Hepatocyte (in vitro differentiated cells): ENCODE results near the gene RUNX3. TPM values are rescaled to one million over a fixed set of nuclear protein-coding genes. Genes with fewer than 3 reads are reported as not detected.

ENCODE experiments used
- DNase-seq: peaks from one replicate; pipeline ENCODE4 v3.0.0-alpha.2; 2016; ENCODE audit warnings: low spot score
- H2AFZ ChIP-seq: fragments of 200-600 bp; sonication (generic); 2 replicates; pipeline ENCODE4 v1.6.0; 2016; ENCODE audit warnings: antibody characterized with exemption, mild to moderate bottlenecking
- H3K27ac ChIP-seq: fragments of 200-600 bp; sonication (generic); 2 replicates; pipeline ENCODE4 v1.5.1; 2016; ENCODE audit warnings: mild to moderate bottlenecking
- H3K27me3 ChIP-seq: fragments of 200-600 bp; sonication (generic); 2 replicates; pipeline ENCODE4 v1.6.1; 2016
- H3K36me3 ChIP-seq: fragments of 200-600 bp; sonication (generic); replicated peaks from 2 replicates; pipeline ENCODE4 v1.5.1; 2016; ENCODE audit warnings: low read depth; ENCODE audit not compliant: insufficient read depth
- H3K4me1 ChIP-seq: fragments of 200-600 bp; sonication (generic); 2 replicates; pipeline ENCODE4 v1.5.1; 2016; ENCODE audit warnings: mild to moderate bottlenecking, moderate library complexity; ENCODE audit not compliant: insufficient read depth
- H3K4me2 ChIP-seq: fragments of 200-600 bp; sonication (generic); 2 replicates; pipeline ENCODE4 v1.6.0; 2016
- H3K4me3 ChIP-seq: fragments of 200-600 bp; sonication (generic); 2 replicates; pipeline ENCODE4 v1.5.1; 2016; ENCODE audit warnings: mild to moderate bottlenecking
- H3K79me2 ChIP-seq: fragments of 200-600 bp; sonication (generic); 2 replicates; pipeline ENCODE4 v1.6.0; 2017; ENCODE audit warnings: mild to moderate bottlenecking
- H3K9me2 ChIP-seq: fragments of 200-600 bp; sonication (generic); replicated peaks from 2 replicates; pipeline ENCODE4 v1.6.0; 2017; ENCODE audit warnings: mild to moderate bottlenecking; ENCODE audit not compliant: insufficient read depth
- H3K9me3 ChIP-seq: fragments of 200-600 bp; sonication (generic); 2 replicates; pipeline ENCODE4 v1.5.1; 2016; ENCODE audit warnings: low read depth, mild to moderate bottlenecking
- H4K20me1 ChIP-seq: fragments of 200-600 bp; sonication (generic); 2 replicates; pipeline ENCODE4 v1.6.0; 2016; ENCODE audit warnings: mild to moderate bottlenecking; ENCODE audit not compliant: insufficient read depth, poor library complexity, severe bottlenecking
- CTCF ChIP-seq: fragments of 200-600 bp; sonication (generic); IDR thresholded peaks from 2 replicates; pipeline ENCODE4 v1.5.1; 2016; ENCODE audit warnings: antibody characterized with exemption, mild to moderate bottlenecking; ENCODE audit not compliant: poor library complexity
- EZH2 ChIP-seq: fragments of 200-600 bp; sonication (generic); IDR thresholded peaks from 2 replicates; pipeline ENCODE4 v1.6.1; 2016; ENCODE audit warnings: antibody characterized with exemption, mild to moderate bottlenecking, borderline replicate concordance
- EZH2phosphoT487 ChIP-seq: fragments of 200-600 bp; sonication (generic); IDR thresholded peaks from one replicate; pipeline ENCODE4 v1.6.1; 2018; ENCODE audit warnings: antibody characterized with exemption, mild to moderate bottlenecking, low read depth, moderate library complexity; ENCODE audit not compliant: unreplicated experiment, severe bottlenecking
- WGBS: methylation state at CpG from one replicate; pipeline ENCODE4 v1.1.6; 2016; ENCODE audit warnings: low lambda C conversion rate; ENCODE audit errors: missing lambda C conversion rate; 5-methylcytosine and 5-hydroxymethylcytosine counted together
- polyA plus RNA-seq: library from polyadenylated mRNA; unstranded; fragments of >200 nt; fragmentation: Nextera tagmentation; extraction: Ambion mirVana; gene quantifications from 2 replicates; pipeline ENCODE4 v1.2.1, GENCODE V29; 2016
- total RNA-seq: library from RNA; depleted of rRNA; stranded (reverse); fragments of >200 nt; gene quantifications from 2 replicates; pipeline ENCODE4 v1.2.3, GENCODE V29; 2014

Gene RUNX3
- total and polyA plus RNA-seq, 2 experiments from 2014 or later, result 0.13 to 0.16 TPM

GRCh38 chr1:24917327-24918074 is 12.6 kb downstream of the RUNX3 start:
- Histone ChIP-seq H3K9me3 (no peaks in the 10 kb centered on the region), H2AFZ (no peak overlapping the region), H3K9me2 (no peaks in the 10 kb centered on the region), H3K36me3 (no peaks in the 10 kb centered on the region), H3K27ac (no peak overlapping the region), H3K4me2 (no peak overlapping the region), H3K4me1 (peaks cover 12% of the 10 kb centered on the region), H4K20me1 (no peaks in the 10 kb centered on the region), H3K4me3 (no peak overlapping the region), H3K27me3 (no peaks in the 10 kb centered on the region), H3K79me2 (no peaks in the 10 kb centered on the region)
- 96% methylated on average over 16 of the region's 16 CpGs for WGBS
- no peak for DNase-seq
- TF ChIP-seq EZH2 (no peak), EZH2phosphoT487 (no peak), CTCF (no peak)

GRCh38 chr1:24915816-24916602 is 14.1 kb downstream of the RUNX3 start:
- Histone ChIP-seq H3K27ac (no peak overlapping the region), H3K4me2 (no peak overlapping the region), H3K4me3 (no peak overlapping the region), H3K79me2 (no peaks in the 10 kb centered on the region), H3K9me3 (no peaks in the 10 kb centered on the region), H2AFZ (no peak overlapping the region), H3K4me1 (peaks cover 12% of the 10 kb centered on the region), H3K27me3 (no peaks in the 10 kb centered on the region), H3K36me3 (no peaks in the 10 kb centered on the region), H3K9me2 (no peaks in the 10 kb centered on the region), H4K20me1 (no peaks in the 10 kb centered on the region)
- TF ChIP-seq EZH2 (no peak), EZH2phosphoT487 (no peak), CTCF (no peak)
- WGBS, result 80% methylated on average over 21 of the region's 21 CpGs
- DNase-seq, result no peak

- Histone ChIP-seq H3K4me1 (peaks cover 12% of the 10 kb centered on the region), H3K27me3 (no peaks in the 10 kb centered on the region), H2AFZ (no peak overlapping the region), H3K9me3 (no peaks in the 10 kb centered on the region), H3K4me3 (no peak overlapping the region), H3K36me3 (no peaks in the 10 kb centered on the region), H3K9me2 (no peaks in the 10 kb centered on the region), H4K20me1 (no peaks in the 10 kb centered on the region), H3K27ac (peak overlapping the region; percentile 86), H3K4me2 (peak overlapping the region; percentile 42), H3K79me2 (no peaks in the 10 kb centered on the region)
- TF ChIP-seq EZH2phosphoT487, result no peak
- no peak for TF ChIP-seq EZH2
- no peak for TF ChIP-seq CTCF
- 55% methylated on average over 26 of the region's 33 CpGs for WGBS
- peak; percentile 72 for DNase-seq
Measured at GRCh38 chr1:24914226-24915069, 15.6 kb downstream of the RUNX3 start.
